Heart left ventricle (tissue), 13 donors: ENCODE results near the gene BACH2.

Source experiments
- CTCF ChIP-seq, 12 donors: fragments of 200-600 bp; sonication (generic) in 4 of 12; IDR thresholded peaks; one replicate each; pipeline versions ENCODE4 v1.5.0 to v1.8.0; 2018 to 2022; ENCODE audit warnings: antibody characterized with exemption in 12 of 12, mild to moderate bottlenecking in 5 of 12
- POLR2A ChIP-seq, 2 donors: fragments of 450-650 bp; IDR thresholded peaks; one replicate each; pipeline ENCODE4 v1.6.1; 2017; ENCODE audit warnings: antibody characterized with exemption in 2 of 2, mild to moderate bottlenecking in 2 of 2, moderate library complexity in 2 of 2
- donor health status: ischemic (EF 13 %, LVEDD 7.1; RV severe dilation, severe dysfunction).
- donor health status: DM: no; HTN: yes; CAD: no.
- donor health status: DM: no; HTN: no; CAD: no.
- donor health status: ischemic (EF 25% LVEDD 6.9; RV normal size, moderate dysfunction).
- donor health status: ischemic (EF 25% LVEDD 5.7; RV mildly dilated, moderate dysfunction).
- donor health status: ischemic (EF 35%, LVEDD 5.7; RV mildly dilated, moderate dysfunction).
- donor health status: nonischemic (EF 11% LVEDD 7.7; RV severe dilation, severe dysfunction).
- donor health status: DM: yes; HTN: yes; CAD: no.
- donor health status: PGD.
- donor health status: ischemic (EF 29% LVEDD 5.4; RV normal size, mild dysfunction).
- donor health status: nonischemic (EF 23%, LVEDD 6.1; RV moderate dilation, normal function).

DNA sequence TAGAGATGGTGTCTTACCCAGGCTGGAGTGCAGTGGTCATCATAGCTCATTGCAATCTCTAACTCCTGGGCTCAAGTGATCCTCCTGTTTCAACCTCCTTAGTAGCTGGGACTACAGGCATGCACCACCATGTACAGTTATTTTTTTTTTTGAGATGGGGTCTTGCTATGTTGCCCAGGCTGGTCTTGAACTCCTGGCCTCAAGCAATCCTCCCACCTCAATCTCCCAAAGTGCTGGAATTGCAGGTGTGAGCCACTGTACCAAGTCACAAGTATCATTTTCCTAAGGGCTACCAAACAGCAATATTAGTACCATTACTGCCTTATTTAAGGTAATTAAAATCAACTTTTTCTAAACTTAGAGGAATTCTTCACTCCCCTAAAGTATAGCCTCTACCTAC, 49.4 kb downstream of the BACH2 start:
- no peak for TF ChIP-seq POLR2A (IDR thresholded peaks at IDR 0.05)
- no peak for TF ChIP-seq CTCF (IDR thresholded peaks at IDR 0.05)
